ENCODE measurements around the gene HES6.

The HES6 gene, protein sequence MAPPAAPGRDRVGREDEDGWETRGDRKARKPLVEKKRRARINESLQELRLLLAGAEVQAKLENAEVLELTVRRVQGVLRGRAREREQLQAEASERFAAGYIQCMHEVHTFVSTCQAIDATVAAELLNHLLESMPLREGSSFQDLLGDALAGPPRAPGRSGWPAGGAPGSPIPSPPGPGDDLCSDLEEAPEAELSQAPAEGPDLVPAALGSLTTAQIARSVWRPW

GRCh38 chr2:238239863-238240756 is at the start of gene HES6:
TSS of gene HES6 (minus strand) at chr2:238240038. CDS start at chr2:238239905, 133 bp downstream.
- DNase-seq (ENCODE audit: low spot score): peak; percentile 99

- no peak for DNase-seq (ENCODE audit: low spot score)
These were observed 49.7 kb upstream of the HES6 start for GRCh38 chr2:238289574-238289973.

- DNase-seq (ENCODE audit: low spot score): peak; percentile 98
These were observed 49.1 kb upstream of the HES6 start for GRCh38 chr2:238288650-238289573.

GRCh38 chr2:238287737-238288649 is 48.2 kb upstream of the HES6 start, which contains the start of gene PER2:
TSS of gene PER2 (minus strand) at chr2:238288610. CDS start at chr2:238277936, 10,674 bp downstream.
- peak; percentile 83 for DNase-seq (ENCODE audit: low spot score)

DNA sequence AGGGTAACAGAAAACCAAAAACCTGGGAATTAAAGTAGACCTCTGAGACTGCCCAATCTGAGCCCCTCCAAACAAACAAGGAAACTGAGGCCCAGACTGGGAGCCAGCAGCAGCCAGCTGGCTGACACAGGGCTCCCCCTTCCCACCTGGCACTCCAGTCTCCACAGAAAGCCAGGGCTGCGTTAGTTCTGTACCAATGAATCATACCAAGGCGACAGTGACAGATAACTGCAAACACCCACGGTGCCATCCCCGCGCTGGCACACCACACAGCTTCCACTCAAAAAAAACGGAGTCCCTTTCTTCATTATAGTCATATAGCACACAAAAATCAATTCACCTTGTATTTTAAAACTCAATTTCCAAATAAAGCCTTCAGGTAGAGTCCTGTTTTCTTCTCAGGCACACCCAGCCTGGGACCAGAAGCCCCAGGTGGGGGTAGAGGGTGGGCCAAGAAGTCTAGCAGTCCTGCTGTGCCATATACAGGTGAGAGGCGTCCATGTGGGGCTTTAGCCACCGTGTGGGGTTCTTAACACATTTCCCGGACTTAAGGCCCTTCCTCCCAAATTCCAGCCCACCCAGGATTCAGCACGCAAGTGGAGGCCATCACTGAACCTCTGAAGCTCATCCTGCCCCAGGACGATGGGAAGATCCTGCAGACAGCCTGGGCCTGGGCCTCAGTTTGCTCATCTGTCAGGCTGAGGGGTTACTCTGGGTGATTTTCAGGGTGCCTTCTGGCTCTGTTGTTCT is 47.3 kb upstream of the HES6 start:
- DNase-seq (ENCODE audit: low spot score): no peak

DNA sequence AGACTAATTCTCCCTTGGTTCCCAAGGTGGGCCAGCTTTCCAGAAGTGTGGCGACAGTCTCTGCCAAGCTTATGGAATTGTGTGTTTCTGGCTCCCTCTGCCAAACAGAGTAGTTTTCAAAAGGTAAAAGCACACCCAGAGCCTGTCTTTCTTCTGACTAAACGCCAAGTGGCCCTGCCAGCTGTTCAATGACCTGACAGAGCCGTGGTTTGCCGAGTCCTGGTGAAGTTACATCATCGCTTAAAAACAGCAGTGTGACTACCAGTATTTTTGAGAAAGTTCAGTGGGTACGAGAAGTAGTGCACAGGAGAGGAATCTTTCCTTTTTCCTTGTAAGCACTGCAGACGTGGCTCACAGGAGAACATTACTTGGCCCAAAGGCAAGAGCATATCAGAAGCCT is 46.7 kb upstream of the HES6 start:
- peak; percentile 57 for DNase-seq (ENCODE audit: low spot score)

DNA sequence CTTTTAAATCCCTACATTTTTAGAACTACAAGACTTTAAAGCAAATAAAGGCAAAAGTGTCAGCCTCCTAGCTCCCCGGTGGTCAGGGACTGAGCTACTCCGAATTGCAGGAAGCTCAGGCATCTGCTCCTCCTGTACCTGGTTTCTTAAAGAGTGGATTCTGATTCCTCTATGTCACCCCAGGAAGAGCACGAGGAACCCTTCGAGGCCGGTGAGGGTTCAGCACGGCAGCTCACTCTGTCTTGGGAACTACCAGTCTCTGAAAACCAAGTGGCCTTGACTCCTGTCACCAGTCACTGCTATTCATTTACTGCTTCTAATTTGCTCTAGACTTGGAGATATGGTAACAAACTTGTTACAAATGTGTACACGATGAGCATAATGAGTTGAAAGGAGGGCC is 46.3 kb upstream of the HES6 start:
- DNase-seq (ENCODE audit: low spot score): no peak

- DNase-seq (ENCODE audit: low spot score): peak; percentile 91
These were observed 45.8 kb upstream of the HES6 start for GRCh38 chr2:238285653-238286082.

DNA sequence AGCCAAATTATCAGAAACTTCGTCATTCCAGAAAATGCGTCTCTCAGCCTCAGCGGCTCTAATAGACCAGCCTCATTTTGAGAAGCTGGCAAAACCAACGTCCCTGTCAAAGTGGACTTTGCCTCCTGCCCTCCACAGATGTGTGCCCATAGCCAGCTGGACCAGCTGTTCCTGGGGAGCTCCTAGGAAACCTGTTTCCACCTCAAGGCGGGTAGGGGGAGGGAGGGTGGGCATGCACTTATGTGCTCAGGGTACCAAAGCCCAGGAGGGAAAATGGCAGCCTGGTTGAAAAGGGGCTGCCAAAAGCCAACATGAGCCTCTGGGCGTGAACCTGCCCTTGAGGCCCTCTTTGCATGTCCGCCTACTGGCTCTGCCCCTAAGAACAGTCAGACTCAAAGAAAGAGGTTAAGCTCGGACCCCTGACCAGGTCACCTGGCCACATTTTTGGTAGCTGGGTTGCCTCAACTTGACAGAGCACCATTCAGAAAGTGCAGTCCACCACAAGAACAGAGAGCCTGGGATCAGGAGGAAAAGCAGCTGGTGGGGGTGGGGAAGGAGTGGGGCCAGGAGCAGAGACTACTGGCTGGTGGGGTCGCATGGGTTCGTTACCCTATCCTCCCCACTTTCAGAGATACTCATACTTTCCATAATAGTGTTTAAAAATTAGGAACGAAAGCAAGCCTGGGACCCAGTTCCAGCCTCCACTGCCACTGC is 45.1 kb upstream of the HES6 start:
- DNase-seq (ENCODE audit: low spot score): no peak

GRCh38 chr2:238282861-238283738 is 43.3 kb upstream of the HES6 start:
- DNase-seq (ENCODE audit: low spot score): no peak

- no peak for DNase-seq (ENCODE audit: low spot score)
These were observed 42.1 kb upstream of the HES6 start for GRCh38 chr2:238281826-238282480.

GRCh38 chr2:238280083-238280825 is 40.4 kb upstream of the HES6 start:
- DNase-seq (ENCODE audit: low spot score): no peak

- no peak for DNase-seq (ENCODE audit: low spot score)
These were observed 39.5 kb upstream of the HES6 start for GRCh38 chr2:238279324-238279682.

DNA sequence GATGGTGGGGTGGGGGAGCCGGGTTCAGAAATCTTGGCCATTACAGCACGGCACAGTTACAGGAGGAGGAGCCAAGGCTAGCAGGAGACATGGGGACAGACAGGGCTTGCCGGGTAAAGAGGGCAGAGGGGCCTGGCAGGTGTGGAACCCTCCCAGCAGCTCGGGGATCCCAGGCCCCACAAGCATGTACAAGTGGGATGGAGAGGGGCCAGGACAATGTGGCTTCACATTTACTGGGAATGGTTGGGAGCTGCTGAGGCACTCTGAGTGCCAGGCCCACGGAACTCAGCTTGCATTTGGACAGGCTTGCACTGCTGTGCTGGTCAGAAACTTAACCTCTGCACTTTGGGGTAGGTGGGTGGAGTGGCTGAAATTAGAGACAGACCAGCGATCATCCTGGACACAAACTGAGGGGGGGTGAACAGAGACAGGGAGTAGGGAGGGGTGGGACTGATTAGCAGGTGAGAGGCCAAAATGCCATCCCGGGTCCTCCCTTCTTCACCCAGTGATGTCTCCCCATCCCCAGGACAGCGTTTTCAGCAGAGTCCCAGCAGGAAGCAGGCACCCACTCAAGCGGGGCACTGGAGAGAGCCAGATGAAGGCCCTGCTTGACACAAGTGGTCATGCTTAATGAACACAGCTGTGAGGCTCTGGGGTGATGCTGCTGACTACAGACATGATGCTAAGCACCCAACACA is 38.9 kb upstream of the HES6 start:
- no peak for DNase-seq (ENCODE audit: low spot score)

DNA sequence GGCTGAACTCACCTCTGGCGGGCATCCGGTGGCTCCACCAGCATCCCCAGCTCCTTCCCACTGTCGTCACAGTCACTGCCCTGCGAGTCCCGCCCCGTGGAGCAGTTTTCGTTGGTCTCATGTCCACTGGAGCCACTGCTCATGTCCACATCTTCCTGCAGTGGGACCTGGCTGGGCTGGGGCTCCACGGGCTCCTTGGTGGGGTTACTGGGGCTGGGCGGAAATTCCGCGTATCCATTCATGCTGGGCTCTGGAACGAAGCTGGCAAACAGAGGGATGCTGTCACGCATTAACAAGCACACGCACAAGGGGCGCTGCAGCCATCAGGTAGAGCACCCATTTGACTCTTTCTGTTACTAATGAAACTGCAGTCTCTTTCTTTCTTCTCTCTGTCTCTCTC is 37.9 kb upstream of the HES6 start:
- DNase-seq (ENCODE audit: low spot score): no peak

GRCh38 chr2:238274152-238274865 is 34.5 kb upstream of the HES6 start:
- DNase-seq (ENCODE audit: low spot score): no peak

Data from GM03348 (cell line).